ENCODE results near the gene TENM4. TPM values are rescaled to one million over a fixed set of nuclear protein-coding genes. Genes with fewer than 3 reads are reported as not detected.

The TENM4 gene
- total and polyA plus RNA-seq, 10 of the 15 experiments (the other 5 are each of a cell fraction or from before 2014, with no cell fraction given), result 0.03 to 0.12 (median 0.06) TPM; not detected in 7

DNA sequence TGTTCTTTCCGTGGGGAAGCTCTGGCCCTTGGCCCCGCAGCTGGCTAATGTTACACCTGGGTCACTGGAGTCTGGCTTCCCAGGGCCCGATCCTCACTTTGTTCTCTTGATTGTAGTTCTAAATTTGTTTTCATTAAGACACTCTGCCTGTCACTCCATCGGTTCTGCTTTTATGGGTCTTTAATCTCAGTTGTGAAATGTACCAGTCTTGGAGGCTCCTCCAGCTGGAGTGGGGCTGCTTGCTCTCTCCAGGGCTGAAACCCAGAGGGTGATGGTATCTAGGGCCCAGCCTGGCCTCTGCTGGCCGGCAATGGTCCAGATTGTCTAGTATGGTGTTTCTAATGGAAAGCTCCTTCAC is 352.9 kb downstream of the TENM4 start:
- no peaks in the 10 kb centered on the region for H3K4me1 ChIP-seq (ENCODE audit: control insufficient read depth, insufficient read depth, low read length)
- no peak overlapping the region for H2AFZ ChIP-seq (ENCODE audit: control insufficient read depth, low read depth, low read length)
- H3K27ac ChIP-seq (ENCODE audit: control insufficient read depth, insufficient read depth), result no peak overlapping the region
- ChIA-PET RAD21 (ENCODE audit: unreplicated experiment) (interaction anchor here (2.2 kb wide), 1 partner anchor 13 kb away, joined by 6 read pairs; no protein-coding TSS in a partner anchor), CTCF (interaction anchor here (0.9 to 1.3 kb wide), 4 partner anchors 12 to 290 kb away, joined by 3 read pairs; no protein-coding TSS in a partner anchor), SMC1A (ENCODE audit: uncharacterized antibody, unreplicated experiment) (interaction anchor here (2.6 kb wide), 1 partner anchor 12 kb away, joined by 18 read pairs; no protein-coding TSS in a partner anchor), POLR2A (no interaction called here)
- H3K4me3 ChIP-seq, result no peak overlapping the region
- H3K9me3 ChIP-seq (replicated peaks; ENCODE audit: control insufficient read depth, insufficient read depth, low read length), result no peaks in the 10 kb centered on the region
- DNase-seq (ENCODE audit: low read depth, low spot score) (no peak), ATAC-seq (no peak), FAIRE-seq (no peak)
- WGBS (ENCODE audit: insufficient coverage, insufficient replicate concordance, low lambda C conversion rate, missing lambda C conversion rate), result 16% methylated on average over 5 of the region's 5 CpGs
- intact Hi-C loops (cut with micrococcal nuclease; ENCODE audit: unreplicated experiment) (no loop called here), in situ Hi-C loops (cut with MboI) (no loop called here)
- no peak overlapping the region for H3K9ac ChIP-seq (ENCODE audit: control insufficient read depth, insufficient read depth, low read length)
- H3K79me2 ChIP-seq (ENCODE audit: control insufficient read depth, insufficient read depth, low read length), result no peaks in the 10 kb centered on the region
- TF ChIP-seq, protein P1, sequence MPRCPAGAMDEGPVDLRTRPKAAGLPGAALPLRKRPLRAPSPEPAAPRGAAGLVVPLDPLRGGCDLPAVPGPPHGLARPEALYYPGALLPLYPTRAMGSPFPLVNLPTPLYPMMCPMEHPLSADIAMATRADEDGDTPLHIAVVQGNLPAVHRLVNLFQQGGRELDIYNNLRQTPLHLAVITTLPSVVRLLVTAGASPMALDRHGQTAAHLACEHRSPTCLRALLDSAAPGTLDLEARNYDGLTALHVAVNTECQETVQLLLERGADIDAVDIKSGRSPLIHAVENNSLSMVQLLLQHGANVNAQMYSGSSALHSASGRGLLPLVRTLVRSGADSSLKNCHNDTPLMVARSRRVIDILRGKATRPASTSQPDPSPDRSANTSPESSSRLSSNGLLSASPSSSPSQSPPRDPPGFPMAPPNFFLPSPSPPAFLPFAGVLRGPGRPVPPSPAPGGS (IDR thresholded peaks at IDR 0.05; ENCODE audit: borderline replicate concordance, insufficient read depth, low read depth, low read length, poor library complexity, severe bottlenecking), result no peak
- no peak for TF ChIP-seq ESRRA (IDR thresholded peaks at IDR 0.05; ENCODE audit: low read length)
- no peak for TF ChIP-seq POU2F2 (IDR thresholded peaks at IDR 0.05; ENCODE audit: borderline replicate concordance, low read depth, low read length)
- TF ChIP-seq GATAD2B (conservative IDR thresholded peaks at IDR 0.05; ENCODE audit: low read depth), result no peak
- TF ChIP-seq TCF7 (IDR thresholded peaks at IDR 0.05; ENCODE audit: borderline replicate concordance), result no peak
- TF ChIP-seq TCF12 (IDR thresholded peaks at IDR 0.05; ENCODE audit: low read depth, low read length), result no peak
- no peak for TF ChIP-seq SIN3A (IDR thresholded peaks at IDR 0.05; ENCODE audit: low read depth, low read length)
- TF ChIP-seq, protein P2, sequence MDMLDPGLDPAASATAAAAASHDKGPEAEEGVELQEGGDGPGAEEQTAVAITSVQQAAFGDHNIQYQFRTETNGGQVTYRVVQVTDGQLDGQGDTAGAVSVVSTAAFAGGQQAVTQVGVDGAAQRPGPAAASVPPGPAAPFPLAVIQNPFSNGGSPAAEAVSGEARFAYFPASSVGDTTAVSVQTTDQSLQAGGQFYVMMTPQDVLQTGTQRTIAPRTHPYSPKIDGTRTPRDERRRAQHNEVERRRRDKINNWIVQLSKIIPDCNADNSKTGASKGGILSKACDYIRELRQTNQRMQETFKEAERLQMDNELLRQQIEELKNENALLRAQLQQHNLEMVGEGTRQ (IDR thresholded peaks at IDR 0.05; ENCODE audit: borderline replicate concordance, low read depth, low read length), result no peak
- TF ChIP-seq NRF1 (conservative IDR thresholded peaks at IDR 0.05; ENCODE audit: low read depth, low read length), result no peak
- TF ChIP-seq SREBF1 (IDR thresholded peaks at IDR 0.05; ENCODE audit: low read length), result no peak
- TF ChIP-seq CHD4 (IDR thresholded peaks at IDR 0.05), result no peak
- no peak for TF ChIP-seq MTA3 (IDR thresholded peaks at IDR 0.05; ENCODE audit: borderline replicate concordance, low read length)
- no peak for TF ChIP-seq RFX5 (IDR thresholded peaks at IDR 0.05; ENCODE audit: low read depth, low read length)
- no peaks in the 10 kb centered on the region for H4K20me1 ChIP-seq (ENCODE audit: control insufficient read depth, insufficient read depth)
- H3K4me2 ChIP-seq (ENCODE audit: control insufficient read depth, insufficient read depth), result no peak overlapping the region
- BruUV-seq (replicated peaks), result no TSS peak
- no peaks in the 10 kb centered on the region for H3K36me3 ChIP-seq (ENCODE audit: control insufficient read depth in 2 of 2, insufficient read depth in 2 of 2, low read length in 1 of 2)
- H3K27me3 ChIP-seq (replicated peaks in 1 of 2; ENCODE audit: control insufficient read depth in 2 of 2, insufficient read depth in 2 of 2, low read length in 1 of 2), result no peaks in the 10 kb centered on the region; a peak in 1 of 4 replicates
